Psoas muscle (tissue), 8 donors: ENCODE data around the gene BTG2. TPM values are rescaled to one million over a fixed set of nuclear protein-coding genes. Genes with fewer than 3 reads are reported as not detected.

Source experiments
- ATAC-seq, 4 donors: fragments of 200-7000 bp; cut with Tn5 transposase; one replicate each; pipeline ENCODE4 v1.9.1; 2020; ENCODE audit warnings: moderate library complexity in 3 of 4, mild to moderate bottlenecking in 2 of 4
- DNase-seq, 2 donors: peaks; one replicate each; pipeline ENCODE4 v3.0.0-alpha.2; 2020
- H3K27ac ChIP-seq: fragments of 200-600 bp; one replicate; pipeline ENCODE4 v1.8.0; 2022
- H3K27me3 ChIP-seq, 3 donors: fragments of 200-600 bp in 1 of 3; one replicate each; pipeline versions ENCODE4 v1.6.1 to v1.8.0; 2013 to 2022; ENCODE audit warnings: low read length in 2 of 3, mild to moderate bottlenecking in 2 of 3, moderate library complexity in 1 of 3; ENCODE audit not compliant: insufficient read depth in 3 of 3
- H3K36me3 ChIP-seq, 2 donors: fragments of 200-600 bp in 1 of 2; one replicate each; pipeline versions ENCODE4 v1.6.1 to v1.8.0; 2013 to 2022; ENCODE audit warnings: low read depth in 1 of 2, mild to moderate bottlenecking in 1 of 2, moderate library complexity in 1 of 2; ENCODE audit not compliant: insufficient read depth in 1 of 2
- H3K4me1 ChIP-seq: fragments of 200-600 bp; one replicate; pipeline ENCODE4 v1.8.0; 2022
- H3K4me3 ChIP-seq: fragments of 200-600 bp; one replicate; pipeline ENCODE4 v1.8.0; 2022; ENCODE audit warnings: mild to moderate bottlenecking
- H3K9me3 ChIP-seq: fragments of 200-600 bp; one replicate; pipeline ENCODE4 v1.8.0; 2022
- WGBS, 3 donors: extraction: QIAGEN DNeasy Blood & Tissue Kit; methylation state at CpG; one replicate each; pipeline versions ENCODE4 v1.1.6 to v1.1.7; 2013; 5-methylcytosine and 5-hydroxymethylcytosine counted together
- intact Hi-C, 2 donors: fragments of 100-400 bp; cut with DNase I; formaldehyde crosslinking; loops; one replicate each; pipeline versions ENCODE4 v1.11.0 to v1.14.2; 2022
- polyA plus RNA-seq, 3 donors: library from polyadenylated mRNA; stranded (reverse); fragments of 200-250 nt; gene quantifications; one replicate each; pipeline ENCODE4 v1.2.3, GENCODE V29; 2013
- total RNA-seq, 4 donors: library from RNA; stranded (reverse); fragmentation: NEBNext Ultra II Directional in 2 of 4; extraction: Animal tissue kit (Norgen Biotek cat#: 25700) in 2 of 4; gene quantifications; one replicate each; pipeline versions ENCODE4 v1.2.1 to v1.2.4, GENCODE V29; 2021 to 2023
- TF ChIP-seq, protein P1 (sequence below): fragments of 200-600 bp; IDR thresholded peaks from one replicate; pipeline ENCODE4 v1.8.0; 2022; ENCODE audit warnings: antibody characterized with exemption
- donor health status: healthy with polysubstance abuse.
- donor health status: DM: no; HTN: no; CAD: no; lungs with moderate emphysema.
- donor health status: Bipolar disorder and iron deficiency.
- donor health status: healthy.
- donor health status: DM: yes; HTN: yes; CAD: no.
- donor health status: DM: no; HTN: no; CAD: no.
- donor health status: DM: no; HTN: no; CAD: no.
- donor health status: DM: yes; HTN: yes; CAD: no.

BTG2 gene
- total and polyA plus RNA-seq, 7 donors: 17.6 to 360 (median 119) TPM

DNA sequence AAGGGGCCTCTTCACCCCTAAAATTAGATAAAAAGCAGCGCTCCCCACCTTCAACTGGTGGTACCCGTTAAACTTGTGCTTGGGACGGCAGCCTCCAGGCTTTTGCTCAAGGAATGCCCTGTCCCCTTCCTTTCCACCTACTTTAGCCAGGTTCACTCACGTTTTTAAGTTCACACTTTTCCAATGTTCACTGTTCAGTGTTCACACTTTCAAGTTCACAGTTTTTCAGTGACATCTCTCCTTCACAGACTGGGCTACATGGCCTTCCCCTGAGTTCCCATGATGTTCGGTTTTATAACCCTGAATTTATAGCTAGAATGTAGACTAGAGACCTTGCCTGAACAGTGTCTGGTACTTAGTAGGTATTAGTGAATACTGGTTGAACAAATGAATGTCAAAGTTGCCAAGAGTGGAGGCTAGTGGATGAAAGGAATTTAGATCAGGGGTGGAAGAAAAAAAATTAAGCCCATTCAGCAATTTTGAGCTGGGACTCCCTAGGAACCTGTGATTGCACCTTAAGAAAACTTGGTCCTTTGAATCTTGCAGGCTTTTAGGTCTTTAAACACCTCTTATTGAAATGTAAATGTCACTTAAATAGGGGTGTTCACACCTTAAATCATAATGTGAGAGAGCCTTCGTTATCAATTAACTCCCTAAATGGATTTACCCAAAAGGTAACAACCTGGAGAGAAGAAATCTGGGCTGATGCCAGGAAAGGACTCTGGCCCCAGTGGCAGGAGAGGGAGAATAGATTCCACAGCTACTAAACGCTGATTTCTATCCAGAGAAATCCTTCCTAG, 12.3 kb downstream of the BTG2 start:
- TF ChIP-seq, protein P1, sequence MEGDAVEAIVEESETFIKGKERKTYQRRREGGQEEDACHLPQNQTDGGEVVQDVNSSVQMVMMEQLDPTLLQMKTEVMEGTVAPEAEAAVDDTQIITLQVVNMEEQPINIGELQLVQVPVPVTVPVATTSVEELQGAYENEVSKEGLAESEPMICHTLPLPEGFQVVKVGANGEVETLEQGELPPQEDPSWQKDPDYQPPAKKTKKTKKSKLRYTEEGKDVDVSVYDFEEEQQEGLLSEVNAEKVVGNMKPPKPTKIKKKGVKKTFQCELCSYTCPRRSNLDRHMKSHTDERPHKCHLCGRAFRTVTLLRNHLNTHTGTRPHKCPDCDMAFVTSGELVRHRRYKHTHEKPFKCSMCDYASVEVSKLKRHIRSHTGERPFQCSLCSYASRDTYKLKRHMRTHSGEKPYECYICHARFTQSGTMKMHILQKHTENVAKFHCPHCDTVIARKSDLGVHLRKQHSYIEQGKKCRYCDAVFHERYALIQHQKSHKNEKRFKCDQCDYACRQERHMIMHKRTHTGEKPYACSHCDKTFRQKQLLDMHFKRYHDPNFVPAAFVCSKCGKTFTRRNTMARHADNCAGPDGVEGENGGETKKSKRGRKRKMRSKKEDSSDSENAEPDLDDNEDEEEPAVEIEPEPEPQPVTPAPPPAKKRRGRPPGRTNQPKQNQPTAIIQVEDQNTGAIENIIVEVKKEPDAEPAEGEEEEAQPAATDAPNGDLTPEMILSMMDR: no peak
- no peak for ATAC-seq
- 83 to 88% (median 85%) methylated on average over 7 of the region's 7 CpGs for WGBS, 3 donors
- no peaks in the 10 kb centered on the region for H3K4me1 ChIP-seq
- no peak for DNase-seq
- no peak overlapping the region for H3K4me3 ChIP-seq
- H3K36me3 ChIP-seq: no peaks in the 10 kb centered on the region
- no peaks in the 10 kb centered on the region for H3K27me3 ChIP-seq
- intact Hi-C loops: no loop called here
- H3K9me3 ChIP-seq: no peaks in the 10 kb centered on the region
- no peak overlapping the region for H3K27ac ChIP-seq

GRCh38 chr1:203318229-203318517, 12.9 kb downstream of the BTG2 start:
- WGBS, 3 donors: 95 to 100% (median 98%) methylated on average over 1 of the region's 1 CpG
- Histone ChIP-seq H3K27me3 (no peaks in the 10 kb centered on the region), H3K9me3 (no peaks in the 10 kb centered on the region), H3K36me3 (no peaks in the 10 kb centered on the region), H3K4me1 (no peaks in the 10 kb centered on the region), H3K27ac (no peak overlapping the region), H3K4me3 (no peak overlapping the region)
- no peak for DNase-seq
- TF ChIP-seq, protein P1: no peak
- intact Hi-C loops: no loop called here
- ATAC-seq: no peak

- Histone ChIP-seq H3K4me1 (peaks cover 14% of the 10 kb centered on the region), H3K27me3 (no peaks in the 10 kb centered on the region), H3K36me3 (no peaks in the 10 kb centered on the region), H3K4me3 (no peak overlapping the region), H3K9me3 (no peaks in the 10 kb centered on the region), H3K27ac (no peak overlapping the region)
- 42 to 55% (median 50%) methylated on average over 6 of the region's 6 CpGs for WGBS, 3 donors
- intact Hi-C loops: no loop called here
- ATAC-seq (peak in 2 of 4 donors; percentile 10 to 17), DNase-seq (peak in 1 of 2 donors; percentile 65)
- TF ChIP-seq, protein P1: no peak
These were observed 15.4 kb downstream of the BTG2 start for GRCh38 chr1:203320591-203321272.

- TF ChIP-seq, protein P1: no peak
- H3K4me3 ChIP-seq: no peak overlapping the region
- H3K27ac ChIP-seq: no peak overlapping the region
- WGBS, 3 donors: 85 to 88% (median 87%) methylated on average over 6 of the region's 6 CpGs
- no peaks in the 10 kb centered on the region for H3K27me3 ChIP-seq
- H3K4me1 ChIP-seq: peaks cover 21% of the 10 kb centered on the region
- H3K9me3 ChIP-seq: no peaks in the 10 kb centered on the region
- intact Hi-C loops: no loop called here
- no peak for ATAC-seq
- DNase-seq: no peak
- no peaks in the 10 kb centered on the region for H3K36me3 ChIP-seq
These were observed 16.1 kb downstream of the BTG2 start for GRCh38 chr1:203321273-203322052.
